Stimulated activated CD4-positive, alpha-beta T cell treated with anti-CD3 and anti-CD28 coated beads, Interleukin-1b, Interleukin-23, amount 100 ng/mL, for 24 hours (primary cell): Measurements from ENCODE around the gene BIRC5.

Experiments
- DNase-seq, 4 experiments: peaks; one replicate each; pipeline ENCODE4 v3.0.0-alpha.2; 2020; ENCODE audit warnings: low read depth in 4 of 4, low spot score in 1 of 4

BIRC5 gene

DNA sequence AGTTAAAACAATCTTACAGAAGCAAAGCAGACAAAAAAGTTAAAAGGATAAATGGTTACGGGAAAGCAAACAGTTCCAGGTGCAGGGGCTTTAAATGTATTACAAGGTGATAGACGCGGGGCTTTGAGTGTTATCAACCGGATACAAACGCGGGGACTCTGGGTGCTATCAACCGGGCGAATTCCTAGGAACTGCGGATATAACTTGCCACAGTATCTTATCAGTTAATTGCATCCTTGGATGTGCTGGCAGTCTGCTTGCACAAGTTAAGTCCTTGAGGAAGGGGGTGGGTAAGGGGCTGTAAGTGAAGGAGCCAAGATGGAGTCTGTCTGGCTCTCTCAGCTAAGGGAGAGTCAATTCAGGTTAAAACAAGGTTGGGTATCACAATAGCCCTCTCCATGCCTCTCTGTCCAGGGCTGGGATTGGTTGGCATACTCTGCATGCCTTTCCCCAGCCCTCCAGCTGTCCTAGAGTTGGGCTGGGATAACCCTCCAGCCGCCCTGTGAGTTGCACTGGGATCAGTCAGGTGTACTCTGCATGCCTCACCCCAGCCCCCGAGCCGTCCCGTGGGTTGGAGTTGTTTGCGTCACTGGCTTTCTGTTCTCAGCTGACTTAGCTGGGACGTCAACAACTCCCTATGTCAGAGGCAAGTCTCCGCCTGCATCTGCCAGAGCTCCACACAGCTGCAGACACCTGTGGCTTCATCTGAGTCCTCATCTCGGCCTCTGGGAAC, 58.3 kb downstream of the BIRC5 start:
- DNase-seq, result peak in 3 of 4 experiments; percentile 25 to 43 (median 38)

- no peak for DNase-seq
Observed at GRCh38 chr17:78272914-78273258, 58.8 kb downstream of the BIRC5 start.

GRCh38 chr17:78273813-78274212, 59.8 kb downstream of the BIRC5 start:
- DNase-seq, result no peak
